Lung (tissue), 12 donors: Measurements from ENCODE around the gene MED13L. TPM values are rescaled to one million over a fixed set of nuclear protein-coding genes. Genes with fewer than 3 reads are reported as not detected.

Experiments used
- ATAC-seq: fragments of 200-7000 bp; cut with Tn5 transposase; one replicate; pipeline ENCODE4 v1.9.1; 2020; ENCODE audit warnings: moderate number of reproducible peaks; ENCODE audit not compliant: insufficient read depth, low FRiP score
- DNase-seq, 3 donors: peaks; one replicate each; pipeline ENCODE4 v3.0.0-alpha.2; 2013 to 2017
- H3K27ac ChIP-seq, 2 donors: one replicate each; pipeline ENCODE4 v1.5.1; 2013; ENCODE audit warnings: mild to moderate bottlenecking in 2 of 2, moderate library complexity in 2 of 2, control low read depth in 1 of 2, inconsistent platforms in 1 of 2, low read depth in 1 of 2, low read length in 1 of 2
- H3K27me3 ChIP-seq, 3 donors: one replicate each; pipeline ENCODE4 v1.5.1; 2013; ENCODE audit warnings: low read length in 2 of 3; ENCODE audit not compliant: control insufficient read depth in 3 of 3, insufficient read depth in 3 of 3
- H3K36me3 ChIP-seq, 4 donors: one replicate each; pipeline ENCODE4 v1.5.1; 2013; ENCODE audit warnings: low read length in 4 of 4, mild to moderate bottlenecking in 1 of 4, moderate library complexity in 1 of 4; ENCODE audit not compliant: control insufficient read depth in 4 of 4, insufficient read depth in 4 of 4
- H3K4me1 ChIP-seq, 5 donors: one replicate each; pipeline ENCODE4 v1.5.1; 2013; ENCODE audit warnings: low read length in 5 of 5, mild to moderate bottlenecking in 2 of 5, moderate library complexity in 1 of 5; ENCODE audit not compliant: control insufficient read depth in 5 of 5, insufficient read depth in 5 of 5
- H3K4me3 ChIP-seq: one replicate; pipeline ENCODE4 v1.5.1; 2013; ENCODE audit warnings: mild to moderate bottlenecking, control low read depth, moderate library complexity
- H3K9ac ChIP-seq, 2 donors: one replicate each; pipeline ENCODE4 v1.5.1; 2013; ENCODE audit warnings: low read length in 2 of 2, control low read depth in 1 of 2; ENCODE audit not compliant: insufficient read depth in 1 of 2
- H3K9me3 ChIP-seq, 4 donors: one replicate each; pipeline ENCODE4 v1.5.1; 2013; ENCODE audit warnings: low read length in 3 of 4, mild to moderate bottlenecking in 1 of 4, moderate library complexity in 1 of 4; ENCODE audit not compliant: control insufficient read depth in 4 of 4, insufficient read depth in 3 of 4
- WGBS, 2 donors: extraction: QIAGEN DNeasy Blood & Tissue Kit; methylation state at CpG; one replicate each; pipeline ENCODE4 v1.1.7; 2013; 5-methylcytosine and 5-hydroxymethylcytosine counted together
- polyA plus RNA-seq, 2 donors: library from polyadenylated mRNA; stranded (reverse); fragments of 200-250 nt; gene quantifications; one replicate each; pipeline ENCODE4 v1.2.1, GENCODE V29; 2013
- total RNA-seq, 2 donors: library from RNA; depleted of rRNA in 1 of 2; stranded (reverse); fragments of >200 nt in 1 of 2; gene quantifications; one replicate each; pipeline ENCODE4 v1.2.1, GENCODE V29; 2014 to 2021
- TF ChIP-seq, protein P1 (sequence below): IDR thresholded peaks from 2 replicates; pipeline ENCODE4 v1.5.1; 2012; ENCODE audit warnings: mild to moderate bottlenecking; ENCODE audit errors: control extremely low read depth, extremely low read depth
- donor health status: control.
- donor health status: control.
- donor health status: Bipolar disorder and iron deficiency.
- donor health status: healthy.
- donor health status: DM: yes; HTN: yes; CAD: no.

Gene MED13L
- total and polyA plus RNA-seq, 4 donors, result 18.2 to 329 (median 71.4) TPM

DNA sequence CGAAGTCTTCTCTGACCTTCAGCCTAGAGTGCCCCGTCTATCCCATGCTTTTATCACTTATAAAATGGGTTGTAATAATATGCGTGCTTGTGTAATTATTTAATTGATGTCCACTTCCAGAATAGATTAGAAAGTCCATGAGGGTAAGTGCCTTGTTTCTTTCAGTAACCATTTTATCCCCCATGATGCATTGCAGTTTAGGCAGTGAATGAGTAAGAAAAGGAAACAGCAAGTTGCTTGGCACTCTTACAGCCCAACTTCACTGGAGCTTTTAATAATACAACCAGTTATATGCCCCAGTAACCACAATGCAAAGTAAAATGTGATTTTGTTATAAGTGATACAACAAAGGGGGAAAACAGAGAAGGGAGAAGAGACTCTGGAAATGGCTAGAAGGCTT, 287.3 kb downstream of the MED13L start:
- Histone ChIP-seq H3K4me3 (no peak overlapping the region), H3K9me3 (no peaks in the 10 kb centered on the region), H3K27me3 (no peaks in the 10 kb centered on the region), H3K4me1 (peaks cover 0 to 11% (median 5%) of the 10 kb centered on the region in 5 donors), H3K36me3 (peaks cover 23 to 35% (median 27%) of the 10 kb centered on the region in 4 donors), H3K27ac (no peak overlapping the region), H3K9ac (no peak overlapping the region)
- WGBS, 2 donors, result 98 to 99% methylated on average over 3 of the region's 3 CpGs
- ATAC-seq (no peak), DNase-seq (no peak)
- TF ChIP-seq, protein P1, sequence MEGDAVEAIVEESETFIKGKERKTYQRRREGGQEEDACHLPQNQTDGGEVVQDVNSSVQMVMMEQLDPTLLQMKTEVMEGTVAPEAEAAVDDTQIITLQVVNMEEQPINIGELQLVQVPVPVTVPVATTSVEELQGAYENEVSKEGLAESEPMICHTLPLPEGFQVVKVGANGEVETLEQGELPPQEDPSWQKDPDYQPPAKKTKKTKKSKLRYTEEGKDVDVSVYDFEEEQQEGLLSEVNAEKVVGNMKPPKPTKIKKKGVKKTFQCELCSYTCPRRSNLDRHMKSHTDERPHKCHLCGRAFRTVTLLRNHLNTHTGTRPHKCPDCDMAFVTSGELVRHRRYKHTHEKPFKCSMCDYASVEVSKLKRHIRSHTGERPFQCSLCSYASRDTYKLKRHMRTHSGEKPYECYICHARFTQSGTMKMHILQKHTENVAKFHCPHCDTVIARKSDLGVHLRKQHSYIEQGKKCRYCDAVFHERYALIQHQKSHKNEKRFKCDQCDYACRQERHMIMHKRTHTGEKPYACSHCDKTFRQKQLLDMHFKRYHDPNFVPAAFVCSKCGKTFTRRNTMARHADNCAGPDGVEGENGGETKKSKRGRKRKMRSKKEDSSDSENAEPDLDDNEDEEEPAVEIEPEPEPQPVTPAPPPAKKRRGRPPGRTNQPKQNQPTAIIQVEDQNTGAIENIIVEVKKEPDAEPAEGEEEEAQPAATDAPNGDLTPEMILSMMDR, result no peak

DNA sequence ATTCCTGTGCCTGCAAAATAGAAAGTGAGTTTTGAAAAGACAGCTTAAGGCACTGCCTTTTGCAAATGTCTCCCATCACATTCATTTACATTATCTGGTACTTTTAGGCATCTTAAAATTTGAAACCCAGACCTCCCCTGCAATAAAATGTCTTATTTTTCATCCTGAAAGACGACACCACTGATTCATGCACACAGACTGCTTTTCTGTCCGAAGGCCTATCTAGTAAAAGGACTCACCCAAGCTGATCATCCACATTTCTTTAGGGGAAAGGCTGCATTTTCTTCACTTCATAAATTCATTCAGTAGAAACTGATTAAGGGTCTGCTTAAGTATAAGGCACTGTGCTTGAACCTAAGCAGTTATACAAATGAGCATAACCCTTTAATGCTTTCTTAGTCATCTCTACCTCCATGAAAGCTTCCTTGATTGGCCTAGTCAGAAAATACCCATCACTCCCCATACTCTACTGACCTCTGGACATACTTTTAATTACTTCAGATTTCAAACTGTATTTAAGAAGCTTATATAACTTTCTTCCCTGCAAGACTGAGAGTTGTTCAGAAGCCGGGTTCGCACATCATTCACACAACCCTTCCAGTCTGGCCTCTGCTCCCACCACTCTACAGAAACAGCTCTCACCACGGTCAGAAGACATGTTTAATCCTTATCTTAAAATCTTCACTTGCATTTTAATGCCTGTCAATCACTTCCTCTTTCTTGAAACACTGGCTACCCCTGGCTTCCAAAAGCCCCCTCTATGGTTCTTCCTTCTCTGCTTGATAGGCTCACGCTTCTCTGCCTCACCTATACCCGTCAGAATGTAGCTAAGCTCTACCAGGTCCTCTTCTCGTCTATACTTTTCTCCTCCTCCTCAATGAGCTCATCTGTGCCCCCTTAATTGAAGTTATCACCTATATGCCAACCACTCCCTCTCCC, 288.6 kb downstream of the MED13L start:
- WGBS, 2 donors, result 84 to 85% methylated on average over 8 of the region's 8 CpGs
- Histone ChIP-seq H3K36me3 (peaks cover 23 to 38% (median 27%) of the 10 kb centered on the region in 4 donors), H3K9ac (no peak overlapping the region), H3K27me3 (no peaks in the 10 kb centered on the region), H3K4me3 (no peak overlapping the region), H3K9me3 (no peaks in the 10 kb centered on the region), H3K4me1 (peaks cover 0 to 11% (median 5%) of the 10 kb centered on the region in 5 donors), H3K27ac (no peak overlapping the region)
- ATAC-seq (no peak), DNase-seq (no peak)
- TF ChIP-seq, protein P1, result no peak

DNA sequence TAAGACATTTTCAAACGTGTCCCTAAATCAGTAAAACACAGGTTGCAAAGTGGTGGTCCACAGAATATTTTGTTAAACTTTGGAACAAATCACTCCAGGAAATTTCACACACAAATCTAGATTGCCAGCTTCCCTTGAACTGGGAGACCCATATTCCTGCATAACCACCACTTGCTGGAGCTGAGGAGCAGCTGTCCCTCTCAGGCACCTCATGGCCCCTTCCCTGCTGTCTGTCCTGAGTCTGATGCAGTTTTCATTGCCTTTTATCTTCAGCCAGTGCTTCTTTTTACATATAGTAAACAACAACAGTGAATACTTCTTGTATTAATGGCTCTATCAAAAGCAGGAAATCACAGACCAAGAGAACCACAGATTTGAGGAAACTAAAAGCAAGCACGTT, 289.3 kb downstream of the MED13L start:
- H3K36me3 ChIP-seq, result peaks cover 25 to 41% (median 27%) of the 10 kb centered on the region in 4 donors
- H3K9me3 ChIP-seq, result no peaks in the 10 kb centered on the region
- DNase-seq, result peak in 1 of 3 donors; percentile 23
- H3K9ac ChIP-seq, result no peak overlapping the region
- 33 to 39% methylated on average over 2 of the region's 2 CpGs for WGBS, 2 donors
- ATAC-seq, result no peak
- TF ChIP-seq, protein P1, result no peak
- H3K4me1 ChIP-seq, result peaks cover 0 to 11% (median 5%) of the 10 kb centered on the region in 5 donors
- no peak overlapping the region for H3K4me3 ChIP-seq
- H3K27me3 ChIP-seq, result no peaks in the 10 kb centered on the region
- no peak overlapping the region for H3K27ac ChIP-seq
